ENCODE measurements around the gene DDX59. TPM values are rescaled to one million over a fixed set of nuclear protein-coding genes. Genes with fewer than 3 reads are reported as not detected.

DDX59 gene
- total RNA-seq, 1 experiment from 2014 or later: 19.4 TPM

- no peak for TF ChIP-seq CTCF (IDR thresholded peaks at IDR 0.05)
- no peak for TF ChIP-seq ZNF425 (CRISPR knock-in tag; conservative IDR thresholded peaks at IDR 0.05)
- peak; percentile 97 for TF ChIP-seq PRDM15 (CRISPR knock-in tag; IDR thresholded peaks at IDR 0.05)
- no peak for TF ChIP-seq PRRX2 (CRISPR knock-in tag; IDR thresholded peaks at IDR 0.05)
- no peak for TF ChIP-seq SOX15 (CRISPR knock-in tag; IDR thresholded peaks at IDR 0.05)
- no peak for TF ChIP-seq MLX (CRISPR knock-in tag; IDR thresholded peaks at IDR 0.05)
- TF ChIP-seq TEAD1 (CRISPR knock-in tag; IDR thresholded peaks at IDR 0.05): no peak; the same call in 1 of the 2 replicates
- TF ChIP-seq E2F1 (CRISPR knock-in tag; IDR thresholded peaks at IDR 0.05): peak; percentile 74; the same call in 1 of the 2 replicates
- TF ChIP-seq AFF4 (CRISPR knock-in tag; IDR thresholded peaks at IDR 0.05; ENCODE audit: borderline replicate concordance): 0 out of 2 replicates have a peak, but pooled peaks have one; percentile 38
- 0 out of 2 replicates have a peak, but pooled peaks have one; percentile 45 for TF ChIP-seq ZNF532 (CRISPR knock-in tag; IDR thresholded peaks at IDR 0.05; ENCODE audit: borderline replicate concordance)
- peak; percentile 53; the same call in 1 of the 2 replicates for TF ChIP-seq MAX (CRISPR knock-in tag; IDR thresholded peaks at IDR 0.05)
- peak; percentile 68; the same call in 1 of the 2 replicates for TF ChIP-seq FOXK1 (CRISPR knock-in tag; IDR thresholded peaks at IDR 0.05)
- TF ChIP-seq ZBTB43 (CRISPR knock-in tag; IDR thresholded peaks at IDR 0.05): peak; percentile 77
- TF ChIP-seq ETV6 (CRISPR knock-in tag; IDR thresholded peaks at IDR 0.05): peak; percentile 88
- TF ChIP-seq GABPB1 (CRISPR knock-in tag; IDR thresholded peaks at IDR 0.05): peak; percentile 41
- no peak for TF ChIP-seq GRHL2 (CRISPR knock-in tag; IDR thresholded peaks at IDR 0.05; ENCODE audit: insufficient replicate concordance, severe bottlenecking)
Measured at GRCh38 chr1:200669314-200670241, at the start of gene DDX59 (continued).
